ENCODE measurements around the gene ZNF865.

- TF ChIP-seq ZNF274 (IDR thresholded peaks at IDR 0.05; ENCODE audit: low read depth, low read length) (no peak), YY1 (IDR thresholded peaks at IDR 0.05; ENCODE audit: insufficient read depth, insufficient read length) (no peak), SUZ12 (IDR thresholded peaks at IDR 0.05; ENCODE audit: extremely low read depth, insufficient read depth, insufficient read length) (no peak)
Observed at GRCh38 chr19:55567708-55568328, 37.6 kb upstream of the ZNF865 start.

All from NT2/D1 (cell line).